Lung (tissue), 12 donors: ENCODE measurements around the gene XYLT1. TPM values are rescaled to one million over a fixed set of nuclear protein-coding genes. Genes with fewer than 3 reads are reported as not detected.

ENCODE experiments used
- ATAC-seq: fragments of 200-7000 bp; cut with Tn5 transposase; one replicate; pipeline ENCODE4 v1.9.1; 2020; ENCODE audit warnings: moderate number of reproducible peaks; ENCODE audit not compliant: insufficient read depth, low FRiP score
- DNase-seq, 3 donors: peaks; one replicate each; pipeline ENCODE4 v3.0.0-alpha.2; 2013 to 2017
- H3K27ac ChIP-seq, 2 donors: one replicate each; pipeline ENCODE4 v1.5.1; 2013; ENCODE audit warnings: mild to moderate bottlenecking in 2 of 2, moderate library complexity in 2 of 2, control low read depth in 1 of 2, inconsistent platforms in 1 of 2, low read depth in 1 of 2, low read length in 1 of 2
- H3K27me3 ChIP-seq, 3 donors: one replicate each; pipeline ENCODE4 v1.5.1; 2013; ENCODE audit warnings: low read length in 2 of 3; ENCODE audit not compliant: control insufficient read depth in 3 of 3, insufficient read depth in 3 of 3
- H3K36me3 ChIP-seq, 4 donors: one replicate each; pipeline ENCODE4 v1.5.1; 2013; ENCODE audit warnings: low read length in 4 of 4, mild to moderate bottlenecking in 1 of 4, moderate library complexity in 1 of 4; ENCODE audit not compliant: control insufficient read depth in 4 of 4, insufficient read depth in 4 of 4
- H3K4me1 ChIP-seq, 5 donors: one replicate each; pipeline ENCODE4 v1.5.1; 2013; ENCODE audit warnings: low read length in 5 of 5, mild to moderate bottlenecking in 2 of 5, moderate library complexity in 1 of 5; ENCODE audit not compliant: control insufficient read depth in 5 of 5, insufficient read depth in 5 of 5
- H3K4me3 ChIP-seq: one replicate; pipeline ENCODE4 v1.5.1; 2013; ENCODE audit warnings: mild to moderate bottlenecking, control low read depth, moderate library complexity
- H3K9ac ChIP-seq, 2 donors: one replicate each; pipeline ENCODE4 v1.5.1; 2013; ENCODE audit warnings: low read length in 2 of 2, control low read depth in 1 of 2; ENCODE audit not compliant: insufficient read depth in 1 of 2
- H3K9me3 ChIP-seq, 4 donors: one replicate each; pipeline ENCODE4 v1.5.1; 2013; ENCODE audit warnings: low read length in 3 of 4, mild to moderate bottlenecking in 1 of 4, moderate library complexity in 1 of 4; ENCODE audit not compliant: control insufficient read depth in 4 of 4, insufficient read depth in 3 of 4
- WGBS, 2 donors: extraction: QIAGEN DNeasy Blood & Tissue Kit; methylation state at CpG; one replicate each; pipeline ENCODE4 v1.1.7; 2013; 5-methylcytosine and 5-hydroxymethylcytosine counted together
- polyA plus RNA-seq, 2 donors: library from polyadenylated mRNA; stranded (reverse); fragments of 200-250 nt; gene quantifications; one replicate each; pipeline ENCODE4 v1.2.1, GENCODE V29; 2013
- total RNA-seq, 2 donors: library from RNA; depleted of rRNA in 1 of 2; stranded (reverse); fragments of >200 nt in 1 of 2; gene quantifications; one replicate each; pipeline ENCODE4 v1.2.1, GENCODE V29; 2014 to 2021
- TF ChIP-seq, protein P1 (sequence below): IDR thresholded peaks from 2 replicates; pipeline ENCODE4 v1.5.1; 2012; ENCODE audit warnings: mild to moderate bottlenecking; ENCODE audit errors: control extremely low read depth, extremely low read depth
- donor health status: control.
- donor health status: control.
- donor health status: Bipolar disorder and iron deficiency.
- donor health status: healthy.
- donor health status: DM: yes; HTN: yes; CAD: no.

XYLT1 gene
- total and polyA plus RNA-seq, 4 donors = 1.4 to 11.5 (median 6.9) TPM

DNA sequence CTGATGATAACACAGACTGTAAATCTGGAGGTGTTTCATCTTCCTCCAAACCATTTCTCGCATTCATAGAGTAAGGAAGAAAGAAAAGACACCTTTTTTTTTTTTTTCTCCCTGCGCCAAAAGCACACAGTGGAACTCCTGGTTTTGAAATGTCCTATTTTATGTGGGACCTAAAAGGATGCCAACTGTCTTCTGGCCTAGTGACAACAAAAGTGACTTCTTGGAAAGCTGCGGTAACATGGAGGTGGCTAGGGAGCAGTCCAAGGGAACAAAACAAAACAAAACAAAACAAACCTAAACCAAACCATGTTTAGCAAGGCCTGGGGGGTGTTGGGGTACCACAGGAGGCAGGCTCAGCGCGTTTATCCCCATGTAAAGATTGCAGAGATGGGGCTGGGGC lies 174.8 kb downstream of the XYLT1 start:
- TF ChIP-seq, protein P1, sequence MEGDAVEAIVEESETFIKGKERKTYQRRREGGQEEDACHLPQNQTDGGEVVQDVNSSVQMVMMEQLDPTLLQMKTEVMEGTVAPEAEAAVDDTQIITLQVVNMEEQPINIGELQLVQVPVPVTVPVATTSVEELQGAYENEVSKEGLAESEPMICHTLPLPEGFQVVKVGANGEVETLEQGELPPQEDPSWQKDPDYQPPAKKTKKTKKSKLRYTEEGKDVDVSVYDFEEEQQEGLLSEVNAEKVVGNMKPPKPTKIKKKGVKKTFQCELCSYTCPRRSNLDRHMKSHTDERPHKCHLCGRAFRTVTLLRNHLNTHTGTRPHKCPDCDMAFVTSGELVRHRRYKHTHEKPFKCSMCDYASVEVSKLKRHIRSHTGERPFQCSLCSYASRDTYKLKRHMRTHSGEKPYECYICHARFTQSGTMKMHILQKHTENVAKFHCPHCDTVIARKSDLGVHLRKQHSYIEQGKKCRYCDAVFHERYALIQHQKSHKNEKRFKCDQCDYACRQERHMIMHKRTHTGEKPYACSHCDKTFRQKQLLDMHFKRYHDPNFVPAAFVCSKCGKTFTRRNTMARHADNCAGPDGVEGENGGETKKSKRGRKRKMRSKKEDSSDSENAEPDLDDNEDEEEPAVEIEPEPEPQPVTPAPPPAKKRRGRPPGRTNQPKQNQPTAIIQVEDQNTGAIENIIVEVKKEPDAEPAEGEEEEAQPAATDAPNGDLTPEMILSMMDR = no peak
- no peak overlapping the region for H3K9ac ChIP-seq

DNA sequence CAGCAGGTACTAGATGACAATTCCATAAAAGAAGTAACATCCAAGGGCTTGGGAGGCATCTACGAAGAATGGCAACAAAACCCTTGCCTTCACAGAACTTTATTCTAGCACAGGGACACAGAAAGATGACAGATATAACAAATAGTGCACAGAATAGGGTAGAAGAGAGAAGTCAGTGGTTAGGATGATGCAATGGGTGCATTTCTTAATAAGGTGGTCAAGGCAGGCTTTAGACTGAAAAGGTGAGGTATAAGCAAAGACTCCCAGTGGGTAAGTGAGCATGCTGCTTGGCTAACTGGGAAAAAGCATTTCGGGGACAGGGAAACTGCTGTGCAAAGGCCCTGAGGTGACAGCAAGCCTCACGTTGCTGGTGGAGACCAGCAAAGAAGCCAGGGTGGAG lies 175.9 kb downstream of the XYLT1 start:
- TF ChIP-seq, protein P1 = no peak
- no peak overlapping the region for H3K27ac ChIP-seq
- peaks cover 0 to 16% (median 7%) of the 10 kb centered on the region in 5 donors for H3K4me1 ChIP-seq
- H3K9ac ChIP-seq = no peak overlapping the region
- no peaks in the 10 kb centered on the region for H3K27me3 ChIP-seq
- no peak overlapping the region for H3K4me3 ChIP-seq
- WGBS, 2 donors = 58 to 85% methylated on average over 3 of the region's 3 CpGs
- ATAC-seq (no peak), DNase-seq (no peak)
- no peaks in the 10 kb centered on the region for H3K9me3 ChIP-seq
- no peaks in the 10 kb centered on the region for H3K36me3 ChIP-seq

More for the DNA sequence above, 174.8 kb downstream of the XYLT1 start:
- Histone ChIP-seq H3K27me3 (no peaks in the 10 kb centered on the region), H3K27ac (no peak overlapping the region), H3K36me3 (no peaks in the 10 kb centered on the region), H3K4me3 (no peak overlapping the region), H3K4me1 (peaks cover 0 to 20% (median 9%) of the 10 kb centered on the region in 5 donors), H3K9me3 (no peaks in the 10 kb centered on the region)
- DNase-seq (peak in 2 of 3 donors; percentile 35 to 50), ATAC-seq (no peak)
- WGBS, 2 donors = 79 to 93% methylated on average over 5 of the region's 5 CpGs

DNA sequence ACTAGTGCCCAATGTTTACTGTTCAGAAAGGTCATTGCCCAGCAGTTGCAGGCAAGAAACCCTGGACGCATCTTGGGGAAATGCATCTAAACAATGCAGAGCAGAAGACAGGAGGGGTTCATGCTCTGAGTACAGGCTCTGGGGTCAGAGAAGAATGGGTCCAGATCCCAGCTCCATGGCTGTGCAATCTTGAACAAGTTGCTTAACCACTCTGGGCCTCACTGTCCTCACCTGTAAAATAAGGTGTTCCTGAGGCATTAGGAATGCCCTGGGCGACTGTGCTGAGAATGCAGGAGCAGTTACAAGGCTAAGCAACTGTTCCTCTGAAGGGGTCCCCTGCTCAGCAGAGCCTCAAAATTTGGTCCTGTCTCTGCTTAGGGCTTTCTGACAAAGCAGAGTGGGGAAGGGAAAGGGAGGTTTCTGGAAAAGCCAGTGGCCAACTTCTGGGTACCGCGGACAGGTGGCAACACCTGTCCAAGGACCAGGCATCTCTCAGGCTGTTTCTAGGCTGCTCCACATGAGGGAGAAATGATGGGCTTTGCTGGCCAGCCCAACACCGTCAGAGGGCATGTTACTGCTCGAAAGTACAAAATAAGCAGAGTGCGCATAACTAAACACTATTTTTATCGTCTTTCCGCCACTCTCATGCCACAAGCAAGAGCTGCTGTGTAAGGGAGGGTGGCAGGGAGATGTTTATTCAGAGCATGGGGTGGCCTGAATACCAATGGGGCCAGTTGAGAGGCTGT lies 176.8 kb downstream of the XYLT1 start:
- no peaks in the 10 kb centered on the region for H3K27me3 ChIP-seq
- TF ChIP-seq, protein P1 = no peak
- H3K4me1 ChIP-seq = peaks cover 0 to 10% (median 0%) of the 10 kb centered on the region in 5 donors
- DNase-seq (no peak), ATAC-seq (no peak)
- H3K27ac ChIP-seq = no peak overlapping the region
- WGBS, 2 donors = 85 to 90% methylated on average over 9 of the region's 9 CpGs
- H3K36me3 ChIP-seq = no peaks in the 10 kb centered on the region
- no peak overlapping the region for H3K9ac ChIP-seq
- no peaks in the 10 kb centered on the region for H3K9me3 ChIP-seq
- H3K4me3 ChIP-seq = no peak overlapping the region
